K562 (cell line): Measurements from ENCODE around the gene ZNF513. TPM values are rescaled to one million over a fixed set of nuclear protein-coding genes. Genes with fewer than 3 reads are reported as not detected.

Experiments used
- CHD1 ChIP-seq: fragments of 200-600 bp; sonication (generic); IDR thresholded peaks from one replicate; pipeline ENCODE4 v1.6.1; 2012; ENCODE audit warnings: mild to moderate bottlenecking, moderate library complexity, low read length, inconsistent platforms
- FOXJ2 ChIP-seq: fragments of 200-800 bp; sonication (Bioruptor generic); IDR thresholded peaks from 2 replicates; pipeline ENCODE4 v1.6.1; 2016; ENCODE audit warnings: missing genetic modification characterization, missing compliant biosample characterization
- GABPA ChIP-seq: fragments of 200-800 bp; sonication (Bioruptor generic); conservative IDR thresholded peaks from 2 replicates; pipeline ENCODE4 v1.6.1; 2016; ENCODE audit warnings: low read depth, missing genetic modification characterization, missing compliant biosample characterization
- HDAC2 ChIP-seq: fragments of 450-650 bp; IDR thresholded peaks from 2 replicates; pipeline ENCODE4 v1.6.1; 2016; ENCODE audit warnings: mild to moderate bottlenecking
- HDAC3 ChIP-seq: fragments of 450-650 bp; IDR thresholded peaks from 2 replicates; pipeline ENCODE4 v1.6.1; 2018; ENCODE audit warnings: borderline replicate concordance, mild to moderate bottlenecking, moderate library complexity; ENCODE audit not compliant: partially characterized antibody
- L3MBTL2 ChIP-seq: fragments of 450-650 bp; IDR thresholded peaks from 2 replicates; pipeline ENCODE4 v1.6.1; 2016; ENCODE audit warnings: mild to moderate bottlenecking, moderate library complexity
- MTA1 ChIP-seq: fragments of 450-650 bp; IDR thresholded peaks from 2 replicates; pipeline ENCODE4 v1.6.1; 2017; ENCODE audit warnings: borderline replicate concordance
- NCOA2 ChIP-seq, 2 experiments: fragments of 450-650 bp; IDR thresholded peaks; 2 replicates each; pipeline ENCODE4 v1.6.1; 2018; ENCODE audit warnings: mild to moderate bottlenecking in 2 of 2, moderate library complexity in 1 of 2; ENCODE audit not compliant: partially characterized antibody in 2 of 2
- NR2C2 ChIP-seq, 2 experiments: fragments of 200-800 bp in 1 of 2; sonication (Bioruptor generic) in 1 of 2; sonication (generic) in 1 of 2; formaldehyde crosslinking in 1 of 2; IDR thresholded peaks; 2 replicates each; pipeline versions ENCODE4 v1.6.1 to v1.8.0; 2016 to 2022; ENCODE audit warnings: mild to moderate bottlenecking in 1 of 2, missing compliant biosample characterization in 1 of 2, missing genetic modification characterization in 1 of 2, missing genetic modification reagents in 1 of 2
- PCBP2 ChIP-seq: fragments of 200-400 bp; formaldehyde crosslinking; IDR thresholded peaks from 2 replicates; pipeline ENCODE4 v1.6.1; 2018; ENCODE audit warnings: low read length, low read depth, mild to moderate bottlenecking, moderate library complexity; ENCODE audit not compliant: poor library complexity, severe bottlenecking
- RBBP5 ChIP-seq: fragments of 200-600 bp; sonication (generic); IDR thresholded peaks from 2 replicates; pipeline ENCODE4 v1.6.1; 2012; ENCODE audit warnings: borderline replicate concordance, mild to moderate bottlenecking, low read length, control low read depth, inconsistent platforms; ENCODE audit not compliant: insufficient read depth, poor library complexity, severe bottlenecking
- SREBF2 ChIP-seq: sonication (generic); formaldehyde crosslinking; IDR thresholded peaks from 2 replicates; pipeline ENCODE4 v1.4.0; 2020; ENCODE audit warnings: mild to moderate bottlenecking, missing genetic modification reagents
- U2AF1 ChIP-seq: fragments of 200-400 bp; formaldehyde crosslinking; optimal IDR thresholded peaks from 2 replicates; pipeline ENCODE3; 2017; ENCODE audit warnings: mild to moderate bottlenecking, low read depth, low read length, moderate library complexity
- ZFX ChIP-seq: sonication (generic); formaldehyde crosslinking; IDR thresholded peaks from 2 replicates; pipeline ENCODE4 v1.8.0; 2022; ENCODE audit warnings: mild to moderate bottlenecking, missing genetic modification reagents, moderate library complexity
- ZNF134 ChIP-seq: fragments of 250-450 bp; sonication (Bioruptor Pico); conservative IDR thresholded peaks from 2 replicates; pipeline ENCODE4 v1.4.0; 2020
- ZNF280B ChIP-seq: fragments of 250-450 bp; sonication (Bioruptor Pico); IDR thresholded peaks from 2 replicates; pipeline ENCODE4 v1.5.1; 2021; ENCODE audit warnings: mild to moderate bottlenecking
- ZNF41 ChIP-seq: fragments of 250-450 bp; sonication (Bioruptor Pico); conservative IDR thresholded peaks from 2 replicates; pipeline ENCODE4 v1.4.0; 2020; ENCODE audit warnings: mild to moderate bottlenecking
- polyA plus RNA-seq, 8 experiments: library from polyadenylated mRNA; depleted of rRNA in 4 of 8; stranded (reverse) in 5 of 8; unstranded in 3 of 8; fragments of >200 nt; fragmentation: Nextera tagmentation in 2 of 8; fragmentation: Illumina TruSeq in 1 of 8; extraction: Ambion mirVana in 2 of 8; extraction: Trizol in 1 of 8; gene quantifications; 2 replicates each; pipeline versions ENCODE4 v1.2.1 to v1.2.3, GENCODE V29; 2011 to 2014; ENCODE audit warnings: inconsistent platforms in 1 of 8, missing spikeins in 1 of 8
- total RNA-seq, 7 experiments: library from RNA; depleted of rRNA in 6 of 7; stranded (reverse); fragments of >200 nt in 6 of 7; fragmentation: Illumina TruSeq in 2 of 7; extraction: Trizol in 2 of 7; gene quantifications; 2 replicates each; pipeline versions ENCODE4 v1.2.1 to v1.2.3, GENCODE V29; 2011 to 2021; ENCODE audit warnings: low replicate concordance in 1 of 7
- TF ChIP-seq, protein P1 (sequence below): fragments of 450-650 bp; IDR thresholded peaks from 2 replicates; pipeline ENCODE4 v1.6.1; 2016; ENCODE audit warnings: low read depth, mild to moderate bottlenecking, moderate library complexity
- TF ChIP-seq, protein P2 (sequence below): sonication (generic); formaldehyde crosslinking; IDR thresholded peaks from 2 replicates; pipeline ENCODE4 v1.8.1; 2022; ENCODE audit warnings: missing genetic modification reagents

Gene ZNF513
- total and polyA plus RNA-seq, 9 of the 15 experiments (the other 6 are each of a cell fraction or from before 2014, with no cell fraction given), result 0.04 to 13.6 (median 4.4) TPM

DNA sequence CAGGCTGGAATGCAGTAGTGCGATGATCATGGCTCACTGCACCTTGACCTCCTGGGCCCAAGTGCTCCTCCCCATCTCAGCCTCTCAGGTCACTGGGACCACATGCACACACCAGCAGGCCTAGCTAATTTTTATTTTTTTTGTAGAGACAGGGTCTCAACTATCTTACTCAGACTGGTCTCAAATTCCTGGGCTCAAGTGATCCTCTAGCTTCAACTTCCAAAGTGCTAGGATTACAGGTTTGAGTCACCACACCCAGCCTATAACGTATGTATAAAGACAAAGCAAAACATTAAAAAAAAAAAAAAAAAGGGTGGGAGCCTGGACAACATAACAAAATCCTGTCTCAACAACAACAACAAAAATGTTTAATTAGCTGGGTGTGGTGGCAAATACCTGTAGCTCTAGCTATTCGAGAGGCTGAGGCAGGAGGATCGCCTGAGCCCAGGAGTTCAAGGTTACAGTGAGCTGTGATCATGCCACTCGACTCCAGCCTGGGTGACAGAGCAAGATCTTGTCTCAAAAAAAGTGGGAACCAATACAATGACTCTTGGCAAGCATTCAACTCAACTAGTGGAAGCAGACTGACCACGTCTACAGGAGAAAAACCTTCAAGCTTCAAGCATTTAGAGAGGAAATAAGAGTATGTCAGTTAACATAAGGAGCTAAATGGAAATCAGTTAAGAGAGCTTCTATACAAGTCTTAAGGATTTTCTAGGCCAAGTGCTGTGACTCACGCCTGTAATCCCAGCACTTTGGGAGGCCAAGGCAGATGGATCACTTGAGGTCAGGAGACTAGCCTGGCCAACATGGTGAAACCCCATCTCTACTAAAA, 26.6 kb downstream of the ZNF513 start (continued):
- TF ChIP-seq ZNF280B (CRISPR knock-in tag) (no peak), PCBP2 (no peak), NCOA2 (IDR thresholded peaks at IDR 0.05; ENCODE audit: partially characterized antibody in 2 of 2) (no peak), NR2C2 (CRISPR knock-in tag; IDR thresholded peaks at IDR 0.05) (no peak), NR2C2 (tag; IDR thresholded peaks at IDR 0.05) (peak; percentile 77; the same call in 1 of the 2 replicates), FOXJ2 (tag) (peak; percentile 55; the same call in 1 of the 2 replicates), ZNF41 (CRISPR knock-in tag) (no peak), L3MBTL2 (peak; percentile 78), GABPA (tag) (peak; percentile 16; the same call in 1 of the 2 replicates), ZFX (CRISPR knock-in tag) (peak; percentile 5; the same call in 1 of the 2 replicates), CHD1 (no peak), HDAC2 (peak; percentile 66; the same call in 1 of the 2 replicates), U2AF1 (no peak), SREBF2 (CRISPR knock-in tag) (no peak), ZNF134 (no peak), HDAC3 (no peak), RBBP5 (no peak), MTA1 (0 out of 2 replicates have a peak, but pooled peaks have one; percentile 13)
- TF ChIP-seq, protein P1, sequence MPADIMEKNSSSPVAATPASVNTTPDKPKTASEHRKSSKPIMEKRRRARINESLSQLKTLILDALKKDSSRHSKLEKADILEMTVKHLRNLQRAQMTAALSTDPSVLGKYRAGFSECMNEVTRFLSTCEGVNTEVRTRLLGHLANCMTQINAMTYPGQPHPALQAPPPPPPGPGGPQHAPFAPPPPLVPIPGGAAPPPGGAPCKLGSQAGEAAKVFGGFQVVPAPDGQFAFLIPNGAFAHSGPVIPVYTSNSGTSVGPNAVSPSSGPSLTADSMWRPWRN, result 0 out of 2 replicates have a peak, but pooled peaks have one; percentile 53
- TF ChIP-seq, protein P2, sequence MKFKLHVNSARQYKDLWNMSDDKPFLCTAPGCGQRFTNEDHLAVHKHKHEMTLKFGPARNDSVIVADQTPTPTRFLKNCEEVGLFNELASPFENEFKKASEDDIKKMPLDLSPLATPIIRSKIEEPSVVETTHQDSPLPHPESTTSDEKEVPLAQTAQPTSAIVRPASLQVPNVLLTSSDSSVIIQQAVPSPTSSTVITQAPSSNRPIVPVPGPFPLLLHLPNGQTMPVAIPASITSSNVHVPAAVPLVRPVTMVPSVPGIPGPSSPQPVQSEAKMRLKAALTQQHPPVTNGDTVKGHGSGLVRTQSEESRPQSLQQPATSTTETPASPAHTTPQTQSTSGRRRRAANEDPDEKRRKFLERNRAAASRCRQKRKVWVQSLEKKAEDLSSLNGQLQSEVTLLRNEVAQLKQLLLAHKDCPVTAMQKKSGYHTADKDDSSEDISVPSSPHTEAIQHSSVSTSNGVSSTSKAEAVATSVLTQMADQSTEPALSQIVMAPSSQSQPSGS, result no peak
